ENCODE measurements around the gene LIN28B. TPM values are rescaled to one million over a fixed set of nuclear protein-coding genes. Genes with fewer than 3 reads are reported as not detected.

The LIN28B gene, protein sequence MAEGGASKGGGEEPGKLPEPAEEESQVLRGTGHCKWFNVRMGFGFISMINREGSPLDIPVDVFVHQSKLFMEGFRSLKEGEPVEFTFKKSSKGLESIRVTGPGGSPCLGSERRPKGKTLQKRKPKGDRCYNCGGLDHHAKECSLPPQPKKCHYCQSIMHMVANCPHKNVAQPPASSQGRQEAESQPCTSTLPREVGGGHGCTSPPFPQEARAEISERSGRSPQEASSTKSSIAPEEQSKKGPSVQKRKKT
- not detected for total RNA-seq
- polyA plus RNA-seq, result under 1 TPM in 1 of 3 donors, not detected in 2; 0.02 TPM
- total RNA-seq, result 0 to 0.17 (median 0) reads per million in 6 experiments

DNA sequence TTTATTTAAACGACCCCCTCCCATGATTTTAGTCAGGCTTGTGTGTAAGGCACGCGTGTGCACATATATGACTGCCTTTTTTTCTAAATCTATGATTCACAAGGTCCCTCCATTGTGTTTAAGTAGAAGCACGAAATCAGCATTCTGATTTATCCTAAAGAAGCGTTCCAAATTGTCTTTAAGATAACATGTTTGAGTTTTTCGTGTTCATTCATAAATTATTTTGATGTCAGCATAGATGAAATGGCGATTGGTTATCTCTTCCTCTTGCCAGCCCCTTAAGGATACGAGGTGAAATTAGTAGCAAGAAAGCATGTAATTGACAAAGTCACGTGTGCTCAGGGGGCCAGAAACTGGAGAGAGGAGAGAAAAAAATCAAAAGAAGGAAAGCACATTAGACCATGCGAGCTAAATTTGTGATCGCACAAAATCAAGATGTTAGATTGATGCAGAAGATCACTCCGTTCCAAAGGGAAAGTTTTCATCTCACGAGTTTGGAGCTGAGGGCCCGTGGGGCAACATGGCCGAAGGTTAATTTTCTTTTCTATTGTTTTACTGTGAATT, at the start of gene LIN28B:
TSS of gene LIN28B (plus strand) at position 377 of the 564 bp plus-strand sequence. CDS start at position 521, 144 bp downstream.
- Mint-ChIP-seq H3K27ac (no peak within 1 kb of the TSS), H3K4me3 (peak within 1 kb of the TSS in 5 of 10 donors; percentile 8 to 57 (median 16)), H3K27me3 (peaks cover 48 to 80% (median 65%) of the 10 kb centered on the region in 5 donors), H3K9me3 (peaks cover 12 to 74% (median 22%) of the 10 kb centered on the region in 9 donors), H3K36me3 (peaks cover 9 to 45% (median 22%) of the 10 kb centered on the region in 3 donors), H3K4me1 (peaks cover 0 to 12% (median 9%) of the 10 kb centered on the region in 4 donors)
- DNase-seq, result no peak
- POLR2A ChIA-PET, result no interaction called here
- ATAC-seq, result no peak

DNA sequence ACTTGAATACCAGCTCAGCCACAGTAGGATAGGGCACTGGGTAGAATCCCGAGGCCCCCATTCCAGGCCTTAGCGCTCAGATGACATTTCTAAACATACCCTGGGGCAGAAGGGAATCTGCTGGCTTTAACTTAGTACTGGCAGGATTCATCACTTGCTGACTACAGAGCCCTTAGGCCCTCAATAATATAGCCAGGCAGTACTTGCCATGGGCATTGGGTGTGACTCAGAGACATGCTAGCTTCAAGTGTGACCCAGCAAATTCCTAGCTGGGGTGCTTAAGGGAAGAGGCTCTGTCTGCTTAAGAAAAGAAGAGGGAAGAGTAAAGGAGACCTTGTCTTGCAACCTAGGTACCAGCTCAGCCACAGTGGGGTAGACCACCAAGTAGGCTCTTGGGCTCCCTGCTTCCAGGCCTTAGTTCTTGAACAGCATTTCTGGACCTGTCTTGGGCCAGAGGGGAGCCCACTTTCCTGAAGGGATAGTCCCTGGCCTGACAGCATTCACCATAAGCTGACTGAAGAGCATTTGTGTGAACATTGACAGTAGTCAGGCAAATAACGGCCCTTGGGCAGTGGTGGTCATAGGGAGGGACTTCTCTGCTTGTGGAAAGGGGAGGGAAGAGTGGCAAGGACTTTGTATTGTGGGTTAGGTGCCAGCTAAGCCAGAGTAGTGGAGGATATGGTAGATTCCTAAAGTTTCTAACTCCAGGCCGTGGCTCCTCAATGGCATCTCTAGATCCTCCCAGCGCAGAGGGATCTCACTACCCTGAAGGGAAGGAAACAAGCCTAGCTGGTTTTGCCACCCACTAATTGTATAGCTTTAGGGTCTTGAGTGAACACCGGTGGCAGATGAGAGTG, 48.6 kb upstream of the LIN28B start:
- POLR2A ChIA-PET, result no interaction called here
- H3K4me1 Mint-ChIP-seq, result no peaks in the 10 kb centered on the region

DNA sequence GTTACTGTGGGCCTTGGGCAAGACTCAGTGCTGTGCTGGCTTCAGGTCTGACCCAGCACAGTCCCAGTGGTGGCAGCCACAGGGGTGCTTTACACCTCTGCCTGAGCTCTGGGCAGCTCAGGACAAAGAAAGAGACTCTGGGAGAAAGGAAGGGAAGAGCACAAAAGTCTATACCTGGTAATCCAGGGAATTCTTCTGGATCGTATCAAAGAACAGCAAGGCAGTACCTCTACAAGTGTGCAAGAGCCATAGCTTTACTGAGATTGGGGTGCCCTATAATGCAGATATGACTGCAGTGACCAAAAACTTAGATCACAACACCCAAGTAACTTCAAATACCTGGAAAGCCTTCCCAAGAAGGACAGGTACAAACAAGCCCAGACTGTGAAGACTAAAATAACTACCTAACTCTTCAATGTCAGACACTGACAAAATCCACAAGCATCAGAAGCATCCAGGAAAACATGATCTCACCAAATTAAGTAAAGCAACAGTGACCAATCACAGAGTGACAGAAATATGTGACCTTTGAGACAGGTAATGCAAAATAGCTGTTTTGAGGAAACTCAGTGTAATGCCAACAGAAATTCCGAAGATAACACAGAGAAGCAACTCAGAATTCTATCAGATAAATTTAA, 47.9 kb upstream of the LIN28B start:
- no peak for DNase-seq
- Mint-ChIP-seq H3K27ac (no peak overlapping the region), H3K9me3 (peaks cover 0 to 11% (median 6%) of the 10 kb centered on the region in 9 donors), H3K27me3 (peaks cover 5 to 46% (median 25%) of the 10 kb centered on the region in 5 donors), H3K36me3 (no peaks in the 10 kb centered on the region), H3K4me1 (no peaks in the 10 kb centered on the region), H3K4me3 (no peak overlapping the region)
- POLR2A ChIA-PET, result no interaction called here
- no peak for ATAC-seq

More for the DNA sequence above, 48.6 kb upstream of the LIN28B start:
- Mint-ChIP-seq H3K27ac (no peak overlapping the region), H3K27me3 (peaks cover 8 to 46% (median 26%) of the 10 kb centered on the region in 5 donors), H3K36me3 (peaks cover 0 to 3% (median 0%) of the 10 kb centered on the region in 3 donors), H3K9me3 (peaks cover 0 to 11% (median 7%) of the 10 kb centered on the region in 9 donors), H3K4me3 (no peak overlapping the region)
- ATAC-seq (no peak), DNase-seq (no peak)

DNA sequence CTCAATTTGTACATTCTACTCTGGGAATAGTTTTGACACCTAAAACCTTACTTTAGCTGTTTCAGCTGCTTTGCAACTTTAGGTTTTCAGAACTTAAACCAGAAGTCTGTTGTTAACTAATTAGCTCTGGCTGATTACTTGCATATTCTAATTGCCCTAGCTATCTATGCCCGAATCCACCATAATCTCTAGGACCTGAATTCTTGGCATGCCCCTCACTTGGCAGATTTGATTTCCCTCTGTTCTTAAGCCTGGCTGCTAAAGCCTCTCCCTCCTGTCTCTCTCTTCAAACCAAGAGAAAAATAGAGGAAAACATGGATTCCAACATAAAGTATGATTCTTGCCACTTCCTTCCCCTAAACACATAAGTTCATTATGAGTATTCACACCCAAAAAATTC, 35.0 kb upstream of the LIN28B start:
- Mint-ChIP-seq H3K36me3 (no peaks in the 10 kb centered on the region), H3K4me1 (no peaks in the 10 kb centered on the region), H3K27ac (no peak overlapping the region), H3K4me3 (no peak overlapping the region), H3K27me3 (peaks cover 11 to 48% (median 19%) of the 10 kb centered on the region in 5 donors), H3K9me3 (peaks cover 0 to 10% (median 0%) of the 10 kb centered on the region in 9 donors)
- POLR2A ChIA-PET, result no interaction called here
- DNase-seq, result no peak
- no peak for ATAC-seq

DNA sequence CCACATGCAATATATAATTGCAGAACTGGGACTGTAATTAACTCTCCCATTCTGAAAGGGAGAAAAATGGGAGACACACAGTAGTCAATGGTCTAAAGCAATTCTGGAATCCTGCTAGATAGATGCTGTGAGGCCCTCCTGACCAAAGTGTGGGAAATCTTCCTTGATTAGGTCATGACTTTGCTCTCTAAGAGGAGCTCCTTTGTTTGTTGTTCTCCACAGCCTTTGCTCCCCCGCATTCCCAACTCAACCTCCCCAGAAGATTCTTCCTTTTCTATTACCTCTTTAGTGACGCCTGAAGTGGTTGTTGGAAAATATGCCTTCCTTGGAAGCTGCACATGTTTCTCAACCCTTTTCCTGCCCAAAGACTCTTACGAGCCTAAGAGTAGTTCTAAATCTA, 28.8 kb upstream of the LIN28B start:
- no peaks in the 10 kb centered on the region for H3K4me1 Mint-ChIP-seq
- no peak for ATAC-seq
- no peak overlapping the region for H3K4me3 Mint-ChIP-seq
- H3K36me3 Mint-ChIP-seq, result no peaks in the 10 kb centered on the region
- POLR2A ChIA-PET, result no interaction called here
- H3K9me3 Mint-ChIP-seq, result no peaks in the 10 kb centered on the region
- H3K27me3 Mint-ChIP-seq, result peaks cover 4 to 27% (median 13%) of the 10 kb centered on the region in 5 donors
- DNase-seq, result no peak
- H3K27ac Mint-ChIP-seq, result no peak overlapping the region

DNA sequence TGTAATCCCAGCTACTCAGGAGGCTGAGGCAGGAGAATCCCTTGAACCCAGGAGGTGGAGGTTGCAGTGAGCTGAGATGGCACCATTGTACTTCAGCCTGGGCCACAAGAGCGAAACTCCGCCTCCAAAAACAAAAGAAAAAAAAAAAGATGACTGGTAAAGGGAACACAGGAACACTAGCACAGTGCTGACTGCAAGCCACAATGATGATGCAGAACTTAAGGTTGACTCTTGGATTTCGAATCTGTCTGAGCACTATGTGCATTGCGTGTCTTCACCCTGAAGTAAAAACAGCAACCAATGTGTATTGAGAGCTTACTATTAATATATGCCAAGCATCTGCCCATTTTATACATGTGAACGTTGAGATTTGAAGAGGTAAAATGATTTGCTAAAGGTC, 27.6 kb upstream of the LIN28B start:
- H3K4me3 Mint-ChIP-seq, result no peak overlapping the region
- H3K27ac Mint-ChIP-seq, result no peak overlapping the region
- no peaks in the 10 kb centered on the region for H3K4me1 Mint-ChIP-seq
- ATAC-seq, result no peak
- peaks cover 4 to 26% (median 14%) of the 10 kb centered on the region in 5 donors for H3K27me3 Mint-ChIP-seq
- no peak for DNase-seq
- POLR2A ChIA-PET, result no interaction called here
- H3K36me3 Mint-ChIP-seq, result no peaks in the 10 kb centered on the region
- no peaks in the 10 kb centered on the region for H3K9me3 Mint-ChIP-seq

DNA sequence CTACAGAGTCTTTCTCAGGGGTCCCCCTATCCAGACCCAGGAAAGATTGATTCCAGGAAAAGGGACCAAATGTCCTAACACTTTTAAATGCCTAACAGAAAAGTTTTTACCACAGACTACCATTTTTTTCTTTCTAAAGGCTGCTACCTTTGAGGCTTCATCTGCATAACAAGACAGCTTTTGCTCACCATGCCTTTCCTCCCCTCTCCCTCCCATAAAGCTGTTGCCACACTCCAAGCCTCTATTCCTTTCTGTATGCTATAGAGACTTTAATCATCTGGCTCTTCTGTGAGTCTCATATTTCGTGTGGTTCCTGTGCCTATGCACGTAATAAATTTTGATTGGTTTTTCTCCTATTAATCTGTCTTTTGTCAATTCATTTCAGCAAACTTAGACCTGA, 26.0 kb upstream of the LIN28B start:
- no peaks in the 10 kb centered on the region for H3K4me1 Mint-ChIP-seq
- no peak overlapping the region for H3K27ac Mint-ChIP-seq
- POLR2A ChIA-PET, result no interaction called here
- H3K4me3 Mint-ChIP-seq, result no peak overlapping the region
- ATAC-seq (no peak), DNase-seq (no peak)
- no peaks in the 10 kb centered on the region for H3K9me3 Mint-ChIP-seq
- peaks cover 6 to 40% (median 14%) of the 10 kb centered on the region in 5 donors for H3K27me3 Mint-ChIP-seq
- no peaks in the 10 kb centered on the region for H3K36me3 Mint-ChIP-seq

DNA sequence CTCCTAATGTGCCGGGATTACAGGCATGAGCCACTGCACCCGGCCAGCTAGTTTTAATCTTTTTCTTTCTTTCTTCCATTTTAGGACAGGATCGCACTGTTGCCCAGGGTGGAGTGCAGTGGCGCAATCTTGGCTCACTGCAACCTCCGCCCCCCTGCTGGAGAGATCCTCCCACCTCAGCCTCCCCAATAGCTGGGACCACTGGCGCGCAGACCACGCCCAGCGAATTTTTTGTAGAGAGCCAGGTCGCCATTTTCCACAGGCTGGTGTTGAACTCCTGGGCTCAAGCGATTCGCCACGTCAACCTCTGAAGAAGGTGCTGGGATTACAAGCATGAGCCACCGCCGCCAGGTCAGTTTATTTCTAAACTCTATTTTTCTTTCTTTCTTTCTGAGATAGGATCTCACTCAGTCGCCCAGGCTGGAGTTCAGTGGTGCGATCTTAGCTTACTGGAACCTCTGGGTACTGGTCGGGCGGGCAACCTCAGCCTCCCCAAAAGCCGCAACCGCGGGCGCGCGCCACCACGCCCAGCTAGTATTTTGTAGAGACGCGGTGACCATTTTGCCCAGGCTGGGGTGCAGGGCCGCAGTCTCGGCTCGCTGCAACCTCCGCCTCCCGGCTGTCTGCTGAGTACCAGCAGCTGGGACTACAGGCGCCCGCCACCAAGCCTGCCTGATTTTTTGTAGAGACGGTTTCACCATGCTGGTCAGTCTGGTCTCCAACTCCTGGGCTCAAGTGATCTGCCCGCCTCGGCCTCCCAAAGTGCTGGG, 20.0 kb upstream of the LIN28B start:
- ATAC-seq (no peak), DNase-seq (no peak)
- H3K27ac Mint-ChIP-seq, result no peak overlapping the region
- POLR2A ChIA-PET, result no interaction called here
- H3K4me3 Mint-ChIP-seq, result no peak overlapping the region
- peaks cover 0 to 9% (median 3%) of the 10 kb centered on the region in 4 donors for H3K4me1 Mint-ChIP-seq
- H3K27me3 Mint-ChIP-seq, result peaks cover 17 to 56% (median 36%) of the 10 kb centered on the region in 5 donors
- peaks cover 4 to 19% (median 7%) of the 10 kb centered on the region in 3 donors for H3K36me3 Mint-ChIP-seq
- peaks cover 0 to 22% (median 4%) of the 10 kb centered on the region in 9 donors for H3K9me3 Mint-ChIP-seq

DNA sequence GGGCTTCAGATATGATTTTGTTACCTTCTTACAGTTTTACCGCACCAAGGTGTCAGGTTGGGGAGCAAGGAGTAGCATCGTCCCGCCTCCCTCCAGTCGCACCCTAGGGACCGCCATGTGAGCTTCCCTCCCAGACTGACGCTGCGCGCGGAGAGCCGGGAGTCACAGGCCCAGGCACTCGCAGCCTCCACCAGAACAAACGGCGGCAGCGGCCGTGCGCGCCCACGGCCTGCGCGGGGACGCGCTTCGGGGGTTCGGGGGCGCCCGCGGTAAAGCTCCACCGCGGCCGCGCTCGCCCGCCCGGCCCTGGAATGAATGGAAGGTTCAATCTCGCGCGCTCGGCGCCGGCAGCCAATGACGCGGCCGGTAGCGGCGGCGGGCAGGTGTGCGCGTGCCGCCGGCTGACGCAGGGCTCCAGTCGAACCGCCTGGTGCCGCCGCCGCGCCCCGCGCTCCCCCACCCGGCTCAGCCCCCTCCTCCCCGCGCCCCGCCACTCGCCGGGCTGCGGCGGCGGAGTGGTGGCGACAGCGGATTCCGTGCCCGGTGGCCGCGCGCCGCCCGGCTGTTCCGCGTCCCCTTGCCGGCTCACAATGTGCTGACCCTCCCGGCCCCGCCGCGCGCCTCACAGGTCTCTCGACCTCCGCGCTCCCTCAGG, 16.5 kb upstream of the LIN28B start:
- Mint-ChIP-seq H3K27ac (no peak overlapping the region), H3K27me3 (peaks cover 17 to 56% (median 47%) of the 10 kb centered on the region in 5 donors), H3K36me3 (peaks cover 4 to 25% (median 10%) of the 10 kb centered on the region in 3 donors), H3K4me3 (peak overlapping the region in 8 of 10 donors; percentile 8 to 79 (median 54)), H3K9me3 (peaks cover 0 to 28% (median 7%) of the 10 kb centered on the region in 9 donors), H3K4me1 (peaks cover 0 to 9% (median 3%) of the 10 kb centered on the region in 4 donors)
- POLR2A ChIA-PET, result no interaction called here
- ATAC-seq, result no peak
- DNase-seq, result no peak

DNA sequence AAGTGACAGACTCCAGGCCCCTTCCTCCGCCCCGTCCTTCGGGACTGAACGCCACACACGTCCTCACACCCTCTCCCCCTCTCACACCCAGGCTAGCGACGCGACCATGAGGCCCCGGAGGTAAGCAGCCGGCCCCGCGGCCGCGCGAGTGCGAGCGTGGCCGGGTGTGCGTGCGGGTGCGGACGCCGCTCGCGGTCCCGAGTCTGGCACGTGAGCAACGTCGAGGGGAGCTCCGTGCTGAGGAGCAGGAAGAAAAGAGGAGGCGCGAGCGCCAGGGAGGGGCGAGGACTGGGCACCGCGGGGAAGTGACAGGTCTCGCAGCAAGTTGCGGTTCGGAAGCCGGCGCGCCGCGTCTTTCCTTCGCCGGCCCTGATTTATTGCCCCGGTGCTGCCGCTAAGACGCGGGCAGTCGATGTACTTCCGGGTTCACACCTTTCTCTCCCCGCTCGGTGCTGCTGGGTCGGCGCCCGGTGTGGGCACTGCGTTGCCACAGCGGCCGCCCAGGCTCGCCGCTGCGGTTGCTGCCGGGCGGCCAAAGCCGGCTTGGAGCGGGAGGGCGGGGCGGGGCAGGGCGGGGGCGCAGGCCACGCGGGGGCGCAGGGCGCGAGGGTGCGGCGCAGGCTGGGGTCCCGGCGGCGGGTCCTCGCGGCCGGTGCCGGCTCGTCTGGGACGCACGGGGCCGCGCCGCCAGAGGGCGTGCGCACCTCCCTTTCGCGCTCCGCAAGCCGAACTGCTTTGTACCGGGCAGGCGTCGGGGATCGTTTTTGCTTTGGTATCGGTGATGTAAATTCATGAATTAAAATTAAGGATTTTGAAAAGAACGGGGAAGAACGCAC, 15.8 kb upstream of the LIN28B start:
- POLR2A ChIA-PET, result no interaction called here
- H3K9me3 Mint-ChIP-seq, result peaks cover 0 to 28% (median 7%) of the 10 kb centered on the region in 9 donors
- DNase-seq (peak in 5 of 10 donors; percentile 3 to 22 (median 11)), ATAC-seq (peak; percentile 65 to 67)
- peak overlapping the region; percentile 40 to 73 (median 68) for H3K4me3 Mint-ChIP-seq
- H3K4me1 Mint-ChIP-seq, result peaks cover 0 to 9% (median 3%) of the 10 kb centered on the region in 4 donors
- H3K27ac Mint-ChIP-seq, result no peak overlapping the region
- H3K36me3 Mint-ChIP-seq, result peaks cover 4 to 24% (median 10%) of the 10 kb centered on the region in 3 donors
- peaks cover 17 to 55% (median 42%) of the 10 kb centered on the region in 5 donors for H3K27me3 Mint-ChIP-seq

DNA sequence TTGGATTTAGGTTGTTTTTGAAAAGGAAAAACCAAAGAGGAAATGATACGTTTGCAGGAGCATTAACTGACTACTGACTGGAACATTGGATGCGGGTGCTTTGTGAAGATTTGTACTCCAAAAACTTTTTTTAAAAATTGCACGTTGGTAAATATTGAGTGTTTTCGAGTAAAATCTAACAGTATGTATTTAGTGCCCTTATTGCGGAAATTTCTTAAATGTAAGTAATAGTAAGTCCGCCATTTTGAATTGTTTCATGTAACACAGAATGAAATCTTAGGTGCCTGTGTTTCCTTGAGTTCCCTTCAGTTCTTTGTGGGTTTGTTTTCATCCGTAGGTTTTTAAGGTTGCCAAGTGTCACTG, 15.2 kb upstream of the LIN28B start:
- peak overlapping the region; percentile 40 to 73 (median 68) for H3K4me3 Mint-ChIP-seq
- POLR2A ChIA-PET, result no interaction called here
- DNase-seq, result no peak
- H3K27ac Mint-ChIP-seq, result no peak overlapping the region
- no peak for ATAC-seq
- H3K36me3 Mint-ChIP-seq, result peaks cover 4 to 18% (median 10%) of the 10 kb centered on the region in 3 donors
- peaks cover 0 to 9% (median 3%) of the 10 kb centered on the region in 4 donors for H3K4me1 Mint-ChIP-seq
- peaks cover 11 to 49% (median 36%) of the 10 kb centered on the region in 5 donors for H3K27me3 Mint-ChIP-seq
- H3K9me3 Mint-ChIP-seq, result peaks cover 0 to 24% (median 7%) of the 10 kb centered on the region in 9 donors

All from naive thymus-derived CD8-positive, alpha-beta T cell (primary cell).